KG1 (cell line): ENCODE results near the gene NR3C2.

ENCODE experiments used
- DNase-seq: peaks from one replicate; lab custom pipeline; 2025; lab: John Stamatoyannopoulos, UW

NR3C2 gene

DNA sequence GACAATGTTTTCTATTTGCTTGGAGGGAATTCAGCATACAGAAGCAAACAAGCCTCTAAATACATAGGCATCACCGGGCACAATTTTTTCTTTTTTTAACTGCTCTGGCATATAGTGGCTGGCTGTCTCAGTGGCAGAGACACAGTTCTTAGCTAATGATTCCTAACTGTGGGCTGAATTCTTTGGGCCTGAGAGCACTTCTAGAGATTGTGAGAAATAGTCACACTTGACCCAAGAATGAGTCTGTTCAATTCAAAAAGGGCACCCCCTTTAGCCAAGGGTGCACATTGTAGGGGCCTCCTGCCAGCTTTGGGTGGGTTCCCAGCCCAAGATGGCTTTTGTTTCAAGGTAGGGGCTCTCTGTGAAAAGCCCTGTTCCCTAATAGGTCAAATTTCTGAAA, 364.6 kb downstream of the NR3C2 start:
- DNase-seq: no peak

DNA sequence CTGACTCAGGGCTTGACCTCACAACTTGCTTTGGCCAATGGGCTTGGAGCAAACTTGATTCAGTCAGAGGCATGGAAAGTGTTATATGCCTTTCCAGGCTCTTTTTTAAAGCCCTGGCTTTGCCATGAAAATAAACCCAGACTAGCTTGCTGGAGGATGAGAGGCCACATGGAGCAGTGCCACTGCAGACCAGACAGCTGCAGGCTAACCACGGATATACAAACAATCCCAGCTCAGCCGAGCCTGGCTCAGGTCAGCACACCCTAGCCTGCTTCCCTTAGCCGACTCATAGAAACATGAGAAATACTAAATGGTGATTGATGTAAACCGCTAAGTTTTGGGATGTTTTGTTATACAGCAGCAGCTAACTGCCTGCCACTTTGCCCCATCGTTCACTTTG, 365.2 kb downstream of the NR3C2 start:
- DNase-seq: no peak

DNA sequence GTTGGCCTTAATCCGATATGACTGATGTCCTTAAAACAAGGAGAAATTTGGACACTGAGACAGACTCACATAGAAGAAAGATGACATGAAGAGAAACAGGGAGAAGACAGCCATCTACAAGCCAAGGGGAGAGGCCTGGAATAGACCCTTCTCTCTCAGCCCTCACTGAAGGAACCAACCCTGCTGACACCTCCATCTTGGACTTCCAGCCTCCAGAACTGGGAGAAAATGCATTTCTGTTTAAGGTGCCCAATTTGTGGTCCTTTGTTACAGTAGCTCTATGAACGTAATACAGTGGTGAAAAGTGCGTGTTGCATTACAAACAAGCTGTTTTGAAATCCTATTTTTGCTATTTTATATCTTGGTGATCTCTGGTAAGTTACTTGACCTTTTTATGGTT, 366.8 kb downstream of the NR3C2 start:
- no peak for DNase-seq

DNA sequence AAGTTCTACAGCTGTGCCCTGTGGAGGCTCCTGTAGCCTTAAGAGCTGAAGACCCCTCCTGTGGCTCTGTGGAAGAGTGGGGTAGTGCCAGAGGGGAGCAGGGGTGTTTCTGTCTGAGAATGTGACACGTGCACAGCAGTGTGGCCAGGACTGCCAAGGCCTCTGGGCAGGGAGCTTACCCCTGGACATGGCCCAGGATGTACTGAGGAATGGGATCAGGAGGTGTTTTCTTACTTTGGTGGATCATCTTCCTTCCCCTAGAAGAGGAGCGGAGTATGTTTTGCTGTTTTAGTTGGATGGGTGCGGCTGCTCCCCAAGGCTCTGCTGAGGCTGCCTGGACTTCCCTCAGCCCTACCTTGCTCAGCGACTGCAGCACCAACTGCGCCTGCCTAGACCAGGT, 367.8 kb downstream of the NR3C2 start:
- DNase-seq: no peak

DNA sequence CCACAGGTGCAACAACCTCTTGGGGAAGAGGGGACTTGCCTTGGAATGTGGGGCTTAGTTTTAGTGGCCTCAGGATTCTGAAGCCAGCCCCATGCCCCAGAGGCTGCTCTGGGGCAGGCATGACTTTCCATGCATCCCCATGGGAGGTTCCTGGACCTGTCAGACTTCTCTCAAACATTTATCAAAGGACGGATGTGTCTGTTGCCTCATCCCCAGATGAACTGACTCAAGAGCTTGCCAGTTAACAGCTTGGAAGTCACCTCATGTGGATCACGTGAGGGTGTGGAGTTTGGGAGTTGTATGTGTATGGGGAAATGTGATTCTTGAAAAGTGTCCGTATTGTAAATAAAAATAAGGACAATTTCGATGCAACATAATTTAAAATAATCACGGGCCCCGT, 368.9 kb downstream of the NR3C2 start:
- no peak for DNase-seq

DNA sequence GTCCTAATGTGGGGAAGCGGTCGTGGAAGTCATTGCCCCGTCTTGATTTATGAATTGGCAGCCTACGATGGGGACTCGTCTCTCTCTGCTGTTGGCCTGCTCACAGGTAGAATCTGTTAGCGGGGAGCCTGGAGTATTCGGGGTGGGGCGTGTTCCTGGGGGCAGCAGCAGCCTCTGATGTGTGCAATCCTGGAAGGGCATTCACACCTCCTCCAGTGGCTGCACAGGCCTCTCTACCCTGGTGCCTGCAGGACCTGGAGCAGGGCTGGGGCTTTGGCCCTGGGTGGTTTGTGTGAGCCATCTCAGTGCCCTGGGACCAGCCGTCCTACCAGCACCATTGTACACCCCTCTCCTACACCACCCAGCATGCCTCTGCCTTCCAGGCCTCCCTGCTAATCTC, 369.4 kb downstream of the NR3C2 start:
- DNase-seq: no peak

DNA sequence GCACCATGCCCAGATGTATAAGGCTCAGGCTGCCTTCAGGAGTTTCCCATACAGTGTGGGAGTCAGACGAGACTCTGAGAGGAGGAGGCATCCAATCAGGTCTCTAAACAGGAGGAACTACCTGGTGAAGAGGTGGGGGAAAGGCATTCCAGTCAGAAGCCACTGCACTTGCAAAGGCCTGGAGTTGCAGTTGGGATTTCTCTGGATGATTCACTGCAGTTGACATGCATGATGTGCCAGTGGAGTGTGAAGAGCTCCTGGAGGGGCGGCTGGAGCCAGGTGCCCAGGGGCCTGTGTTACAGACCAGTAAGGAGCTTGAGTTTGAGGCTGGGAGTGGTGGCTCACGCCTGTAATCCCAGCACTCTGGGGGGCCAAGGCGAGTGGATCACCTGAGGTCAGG, 371.2 kb downstream of the NR3C2 start:
- DNase-seq: no peak

DNA sequence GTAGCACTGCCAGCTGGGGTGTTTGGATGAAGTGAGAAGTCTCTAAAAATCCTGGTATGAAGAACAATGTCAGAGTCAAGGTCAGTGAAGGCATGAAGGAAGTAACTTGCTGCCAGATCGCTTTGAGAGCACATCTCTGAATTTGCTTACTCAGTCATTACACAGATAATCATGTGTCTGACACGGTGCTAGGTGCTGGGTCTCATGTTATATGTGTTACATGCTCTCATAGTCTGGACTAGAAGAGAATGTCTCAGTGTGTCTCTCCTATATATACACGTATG, 372.4 kb downstream of the NR3C2 start:
- no peak for DNase-seq

DNA sequence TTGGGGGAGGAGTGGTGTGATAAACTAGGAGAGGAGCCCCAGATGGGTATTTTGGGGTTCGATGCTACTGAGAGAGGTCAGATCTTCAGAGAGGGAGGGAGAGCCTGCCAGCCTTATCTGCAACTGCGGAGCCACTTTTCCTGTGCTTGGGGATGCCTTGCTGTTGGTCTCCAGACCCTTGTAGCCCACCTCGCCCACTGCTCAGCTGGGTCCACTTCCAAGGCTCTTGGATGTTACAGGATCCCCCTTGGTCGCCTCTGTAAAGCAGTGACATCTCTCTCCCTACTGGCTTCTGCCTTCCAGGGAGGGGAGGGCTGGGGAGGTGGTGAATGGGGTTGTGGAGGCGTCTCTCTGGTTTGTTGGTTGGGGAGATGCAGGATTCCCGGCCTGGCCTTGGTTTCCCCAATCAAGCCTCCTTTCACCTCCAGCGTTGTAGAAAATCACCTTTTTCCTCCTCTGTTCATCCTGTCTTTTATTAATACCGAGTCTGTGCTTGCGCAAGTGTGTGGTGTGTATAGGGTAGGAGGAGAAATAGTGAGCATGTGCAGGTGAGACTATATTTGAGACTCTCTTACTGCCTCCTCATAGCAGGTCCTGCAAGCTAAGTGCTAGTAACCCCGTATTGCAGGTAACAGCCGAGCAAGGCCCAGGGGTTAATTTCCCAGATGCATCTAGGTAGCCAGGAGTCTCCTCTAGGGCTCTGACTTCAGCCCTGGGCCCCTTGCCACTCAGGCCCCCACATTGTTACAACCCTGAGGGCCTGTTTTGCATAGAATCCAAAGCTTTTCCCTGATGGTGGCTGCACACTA, 372.9 kb downstream of the NR3C2 start:
- no peak for DNase-seq

DNA sequence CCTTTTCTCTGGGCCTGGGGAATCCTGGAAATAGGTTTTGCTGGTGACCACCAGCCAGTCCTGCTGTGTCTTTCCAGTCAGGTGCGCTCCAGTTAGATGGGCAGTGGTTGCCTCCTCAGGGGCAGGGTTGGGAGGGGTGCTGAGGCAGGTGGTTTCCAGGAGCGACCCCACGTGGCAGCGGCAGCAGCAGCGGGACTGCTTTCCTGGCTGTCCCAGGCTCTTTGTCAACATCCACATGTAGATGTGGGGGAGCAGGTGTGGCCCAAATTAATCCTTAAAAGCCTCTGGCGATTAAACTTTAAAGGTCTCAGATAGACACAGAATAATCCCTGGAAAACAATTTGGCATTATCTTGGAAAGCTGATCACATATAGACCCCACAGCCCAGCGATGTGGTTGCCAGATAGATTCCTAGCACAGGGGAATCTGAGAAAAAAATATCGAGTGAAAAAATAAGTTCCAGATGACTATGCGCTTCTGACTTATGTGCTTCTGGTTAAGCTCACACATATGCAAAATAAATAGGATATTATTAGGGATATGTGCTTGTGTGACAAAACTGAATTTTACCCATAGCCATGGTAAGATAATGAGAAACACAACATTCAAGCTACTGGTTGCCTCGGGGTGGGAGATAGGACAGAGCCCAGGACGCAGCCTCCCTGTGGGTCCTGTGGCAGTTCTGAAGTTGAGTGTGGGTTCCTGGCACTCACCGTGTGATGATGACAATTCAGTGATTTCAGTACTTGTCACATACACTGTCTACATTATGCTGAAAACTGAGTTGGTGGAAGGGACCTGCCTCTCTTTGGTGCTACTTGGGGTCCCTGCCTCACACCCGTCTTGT, 373.9 kb downstream of the NR3C2 start:
- DNase-seq: no peak

DNA sequence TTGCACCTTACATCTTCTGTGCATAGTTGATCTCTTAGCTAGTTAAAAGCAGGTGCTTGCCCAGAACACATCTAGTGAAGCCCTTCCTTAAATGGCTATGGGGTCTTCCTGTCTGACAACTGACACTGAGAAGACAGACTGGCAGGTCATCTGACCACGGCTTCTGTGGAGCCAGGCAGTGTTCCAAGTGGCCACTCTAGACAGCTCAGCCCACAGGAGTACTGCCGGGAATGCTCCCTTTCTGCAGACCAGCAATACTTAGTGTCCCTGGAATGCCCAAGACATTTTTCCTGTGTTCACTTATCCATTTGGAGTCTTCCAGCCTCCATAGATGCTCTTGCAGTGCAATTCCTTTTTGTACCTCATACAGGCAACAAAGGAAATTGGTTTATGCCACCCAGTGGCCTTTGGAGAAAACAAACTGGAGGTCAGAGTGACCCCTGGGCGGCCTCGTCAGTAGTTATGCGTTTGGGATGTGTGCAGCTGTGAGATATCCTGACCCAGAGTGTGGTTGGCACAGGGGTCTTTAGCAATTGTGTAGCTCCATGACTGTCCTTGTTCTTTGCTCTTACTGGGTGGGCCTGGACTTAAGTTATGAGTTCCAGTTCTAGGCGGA, 374.8 kb downstream of the NR3C2 start:
- no peak for DNase-seq

DNA sequence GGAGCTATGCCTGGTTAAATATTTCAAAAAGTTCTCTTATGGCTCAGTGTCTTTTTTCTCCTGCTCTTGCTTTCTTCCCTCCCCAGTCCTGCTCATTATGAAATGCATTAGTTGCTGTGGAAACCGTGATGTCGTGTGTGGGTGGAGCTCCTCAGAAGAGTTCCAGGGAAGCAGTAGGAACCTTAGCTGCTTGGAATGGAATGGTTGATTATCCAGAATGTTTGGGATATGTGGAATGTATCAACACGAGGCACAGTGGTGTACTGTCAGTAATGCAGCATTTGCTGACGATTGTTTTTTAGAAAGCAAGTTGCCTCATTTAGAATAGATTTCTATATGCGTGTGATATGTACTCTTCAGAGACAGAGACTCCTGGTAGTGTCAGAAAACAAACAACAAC, 377.1 kb downstream of the NR3C2 start:
- DNase-seq: no peak

DNA sequence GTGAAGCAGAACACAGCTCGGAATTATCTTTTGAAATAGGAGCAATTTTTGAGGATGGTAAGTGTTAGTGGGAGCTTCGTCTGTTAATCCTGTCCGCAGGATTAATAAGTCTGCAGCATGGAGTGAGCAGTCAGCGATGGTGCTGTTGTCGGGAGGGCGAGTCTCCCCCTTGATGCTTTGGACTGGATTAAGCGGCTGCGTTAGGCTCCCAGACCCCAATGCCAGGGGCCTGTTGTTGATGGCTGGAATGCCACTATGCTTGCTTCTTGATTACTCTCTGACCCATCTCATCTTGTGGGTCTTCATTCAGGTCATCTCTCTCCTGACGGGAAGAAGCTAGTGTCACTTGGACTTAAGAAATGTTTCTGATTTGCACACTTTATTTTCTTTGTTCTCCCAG, 377.8 kb downstream of the NR3C2 start:
- no peak for DNase-seq

DNA sequence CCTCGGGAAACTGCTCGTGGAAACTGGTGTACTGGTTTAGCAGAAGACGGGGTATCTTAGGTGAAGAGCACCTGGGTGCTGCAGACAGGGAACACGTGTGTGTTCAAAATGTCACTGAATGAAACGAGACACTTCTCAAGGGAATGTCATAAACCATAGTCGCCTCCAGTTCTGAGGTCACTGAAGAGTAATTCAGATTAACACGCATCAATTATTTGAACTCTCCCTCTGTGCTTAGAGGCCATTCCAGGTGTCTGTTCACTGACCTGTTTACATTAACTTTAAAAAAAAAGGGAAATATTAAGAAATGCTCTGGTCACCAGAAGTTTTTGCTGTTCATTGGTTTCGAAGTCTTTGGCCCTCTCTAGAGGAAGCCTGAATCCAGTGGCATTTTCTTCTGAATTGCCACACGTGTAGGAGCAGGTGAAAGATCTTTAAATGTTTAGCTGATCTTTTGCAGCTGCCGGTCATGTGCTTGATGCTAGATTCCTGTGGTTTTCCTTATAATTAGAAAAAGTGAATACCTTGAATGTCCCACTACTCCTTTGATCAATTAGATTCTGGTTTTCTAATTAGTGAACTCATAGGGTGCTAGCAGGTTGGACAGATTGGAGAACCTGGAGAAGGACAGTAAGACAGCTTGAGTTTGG, 379.8 kb downstream of the NR3C2 start:
- DNase-seq: no peak

DNA sequence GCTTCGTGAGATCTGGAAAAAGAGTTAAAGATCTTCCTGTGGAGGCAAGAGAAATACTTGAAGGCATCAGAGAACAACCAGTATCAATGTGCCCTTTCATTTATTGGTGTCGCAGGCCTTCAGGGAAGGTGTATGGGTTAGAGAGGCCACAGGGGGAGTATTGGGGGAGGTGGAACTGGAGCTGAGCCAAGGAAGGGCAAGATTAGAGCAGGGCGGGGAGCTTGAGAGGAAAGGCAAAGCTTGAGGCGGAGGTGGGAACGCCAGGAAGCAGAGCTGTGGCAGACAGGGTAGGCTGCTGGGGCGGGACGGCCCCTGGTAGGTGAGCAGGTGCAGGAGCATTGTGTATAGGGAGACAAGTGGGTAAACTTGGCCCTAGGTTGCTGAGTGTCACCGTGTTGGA, 380.4 kb downstream of the NR3C2 start:
- no peak for DNase-seq

DNA sequence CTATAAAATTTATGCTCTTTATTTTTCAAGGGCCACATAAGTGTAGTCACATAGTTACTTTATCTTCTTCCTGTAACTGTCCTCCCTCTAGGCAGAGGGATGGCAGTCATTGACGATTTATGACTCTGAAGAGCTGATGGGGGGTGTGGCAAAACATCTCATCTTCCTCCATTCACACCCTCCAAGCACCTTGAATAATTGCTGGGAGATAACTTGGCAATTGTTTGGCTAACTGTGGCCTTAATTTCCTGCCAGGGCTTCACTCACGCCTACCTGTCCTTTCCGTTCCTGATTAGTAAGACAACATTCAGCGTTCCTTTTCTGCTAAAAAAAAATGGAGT, 381.1 kb downstream of the NR3C2 start:
- no peak for DNase-seq

DNA sequence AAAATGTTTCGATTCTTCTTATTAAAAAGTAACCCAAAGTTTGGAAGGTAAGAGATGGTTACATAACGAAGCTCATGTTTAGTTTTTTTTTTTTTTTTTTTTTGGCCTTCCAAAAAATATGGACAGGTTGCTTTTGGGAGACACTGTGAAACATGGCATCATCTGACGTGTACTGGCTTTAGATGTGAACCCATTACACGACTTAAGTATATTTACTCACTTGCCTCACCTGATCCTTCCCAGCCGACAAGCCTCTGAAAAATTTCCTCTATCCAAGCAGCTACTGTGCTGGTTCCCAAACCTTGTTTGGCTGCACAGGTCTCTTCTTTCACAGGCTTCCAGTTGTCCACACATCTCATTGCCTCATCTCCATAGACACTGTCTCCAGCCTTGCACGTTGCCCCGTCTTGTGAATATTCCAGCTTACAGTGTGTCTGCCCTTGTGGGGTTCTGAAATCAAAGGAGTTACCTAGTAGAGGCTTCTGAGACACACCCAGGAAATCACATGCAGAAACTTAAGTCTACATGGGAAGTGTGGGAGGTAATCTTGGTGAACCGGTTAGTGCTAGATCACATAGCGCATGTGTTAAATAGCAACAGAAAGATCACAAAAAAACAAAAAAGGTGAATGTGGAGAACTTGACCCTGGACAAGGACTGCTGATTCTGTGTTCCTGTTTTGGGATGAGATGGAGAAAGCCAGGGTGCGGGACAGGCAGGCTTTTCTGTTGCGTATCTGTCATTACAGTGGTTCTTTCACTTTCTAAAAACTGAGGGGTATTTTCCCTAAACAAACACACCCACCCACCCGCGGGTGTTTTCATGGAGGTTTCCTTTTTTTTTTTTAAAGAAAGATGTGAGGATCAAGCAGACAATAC, 381.7 kb downstream of the NR3C2 start:
- DNase-seq: no peak

DNA sequence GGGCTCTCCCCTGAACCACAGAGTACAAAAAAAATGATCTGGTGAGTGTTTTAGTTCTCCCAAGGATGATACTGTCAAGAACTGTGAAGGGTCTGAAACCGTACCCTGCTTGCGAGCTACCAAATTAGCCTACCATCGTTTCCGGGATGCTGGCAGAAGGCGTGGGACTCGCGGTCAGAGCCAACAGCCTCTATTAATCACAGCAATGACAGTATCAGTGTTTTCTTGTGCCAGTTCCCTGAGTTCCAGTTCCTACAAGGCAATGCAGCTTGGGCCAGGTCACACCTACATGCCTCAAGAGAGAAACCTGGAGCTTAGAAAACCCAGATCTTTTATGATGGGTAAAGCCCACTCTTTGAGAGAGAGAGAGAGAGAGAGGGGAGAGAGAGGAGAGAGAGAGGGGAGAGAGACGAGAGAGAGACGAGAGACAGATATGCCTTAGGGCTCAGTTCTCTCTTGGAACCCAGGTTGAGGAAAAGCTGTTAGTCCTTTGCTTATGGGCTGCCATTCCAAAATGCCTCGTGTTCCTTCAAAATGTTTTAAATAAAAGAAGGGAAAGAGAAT, 382.5 kb downstream of the NR3C2 start:
- DNase-seq: no peak

DNA sequence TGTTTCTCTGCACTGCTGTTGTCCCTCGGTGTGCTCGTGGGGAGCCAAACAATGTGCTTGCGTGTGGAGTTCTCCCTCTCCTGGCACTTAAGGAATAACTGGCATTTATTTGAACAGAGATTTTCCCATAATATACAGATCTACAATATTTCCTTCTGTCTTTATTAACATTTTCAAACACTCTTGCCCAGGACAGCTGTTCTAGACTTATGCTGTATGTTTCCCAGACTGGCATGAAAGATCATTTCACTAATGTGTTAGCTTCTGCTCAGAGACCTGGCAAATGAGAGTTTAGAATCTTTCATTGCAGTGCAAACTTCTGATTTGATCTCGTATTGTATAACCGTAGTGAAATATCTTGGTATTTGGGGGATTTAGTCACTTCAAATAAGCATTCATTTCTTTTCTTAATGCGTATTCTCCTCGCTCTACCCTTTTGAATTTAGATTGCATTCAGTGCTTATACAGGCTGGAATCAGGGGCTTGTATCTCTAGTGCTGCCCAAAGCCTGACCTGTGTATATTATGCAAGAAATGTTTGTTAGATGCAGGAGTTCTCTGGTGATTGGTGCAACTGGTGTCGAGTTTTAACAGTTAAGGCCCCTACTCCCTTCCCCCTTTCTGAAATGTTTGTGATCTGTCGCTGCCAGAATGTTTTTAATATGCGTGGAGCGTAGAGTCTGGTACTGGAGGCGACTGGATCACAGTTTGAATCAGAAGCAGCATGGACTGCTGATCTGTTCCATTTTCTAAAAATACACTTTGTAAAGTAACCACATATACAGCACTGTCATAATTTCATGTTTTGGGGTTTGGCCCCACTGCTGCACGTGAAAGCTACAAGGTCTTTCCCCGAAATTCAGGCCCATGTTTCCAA, 384.0 kb downstream of the NR3C2 start:
- DNase-seq: no peak

DNA sequence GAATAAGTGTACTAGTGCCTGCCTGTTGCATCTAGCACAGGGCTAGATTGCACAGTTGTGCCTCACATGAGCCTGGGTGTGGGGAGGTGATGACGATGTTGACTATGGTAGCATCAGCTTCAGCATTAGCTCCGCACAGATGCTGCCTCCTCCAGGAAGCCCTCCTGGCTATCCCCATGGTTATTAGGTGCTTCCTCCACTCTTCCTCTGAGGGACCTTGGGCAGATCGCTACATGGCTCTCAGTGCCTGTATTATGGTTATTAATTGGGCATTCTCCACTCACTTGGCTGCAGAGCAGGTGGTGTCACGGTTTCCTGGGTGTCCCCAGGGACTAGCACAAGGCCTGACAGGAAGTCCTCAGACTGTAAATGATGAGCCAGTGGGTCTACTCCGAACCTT, 384.7 kb downstream of the NR3C2 start:
- no peak for DNase-seq

DNA sequence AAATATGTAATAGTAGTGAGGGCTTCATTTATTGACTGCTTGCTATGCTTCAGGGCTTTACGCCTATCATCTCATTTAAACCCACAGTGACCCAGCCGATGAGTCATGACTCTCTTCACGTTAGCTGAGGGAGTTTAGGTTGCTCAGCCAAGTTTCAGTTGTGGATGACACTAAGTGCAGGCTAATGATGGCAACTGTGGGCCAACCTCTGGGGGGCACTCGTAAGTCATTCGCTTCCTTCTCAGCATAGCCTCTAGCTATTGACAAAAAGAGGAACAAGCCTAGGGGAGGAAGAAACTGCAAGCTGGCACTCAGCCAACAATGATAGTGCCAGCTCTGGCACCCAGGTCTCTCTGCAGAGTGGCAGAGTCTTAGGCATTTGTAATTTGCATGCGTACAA, 385.3 kb downstream of the NR3C2 start:
- DNase-seq: peak; percentile 41
